ENCODE results near the gene NFIB. TPM values are rescaled to one million over a fixed set of nuclear protein-coding genes. Genes with fewer than 3 reads are reported as not detected.

Gene NFIB
- total and polyA plus RNA-seq, 2 experiments from 2014 or later: 5.3 to 6.0 TPM

GRCh38 chr9:14133394-14133793, 180.5 kb downstream of the NFIB start:
- Histone ChIP-seq H4K20me1 (ENCODE audit: insufficient read depth) (no peaks in the 10 kb centered on the region), H3K9ac (no peak overlapping the region), H3K4me3 (no peak overlapping the region), H3K9me3 (ENCODE audit: low read depth) (no peaks in the 10 kb centered on the region), H3K9me2 (ENCODE audit: insufficient read depth) (no peaks in the 10 kb centered on the region), H3K36me3 (ENCODE audit: low read depth) (no peaks in the 10 kb centered on the region), H3K4me2 (ENCODE audit: unreplicated experiment) (no peak overlapping the region), H3F3A (ENCODE audit: insufficient read depth) (no peaks in the 10 kb centered on the region), H3K4me1 (ENCODE audit: insufficient read depth) (no peaks in the 10 kb centered on the region), H3K79me2 (ENCODE audit: insufficient read depth) (no peaks in the 10 kb centered on the region), H3K27ac (no peak overlapping the region), H2AFZ (no peak overlapping the region), H3K27me3 (replicated peaks; ENCODE audit: insufficient read depth) (no peaks in the 10 kb centered on the region)
- TF ChIP-seq EZH2 (IDR thresholded peaks at IDR 0.05; ENCODE audit: insufficient read depth, poor library complexity, severe bottlenecking): no peak
- no peak for TF ChIP-seq EZH2phosphoT487 (IDR thresholded peaks at IDR 0.05; ENCODE audit: insufficient read depth, low read depth)
- in situ Hi-C loops (cut with MboI): no loop called here
- no peak for DNase-seq

DNA sequence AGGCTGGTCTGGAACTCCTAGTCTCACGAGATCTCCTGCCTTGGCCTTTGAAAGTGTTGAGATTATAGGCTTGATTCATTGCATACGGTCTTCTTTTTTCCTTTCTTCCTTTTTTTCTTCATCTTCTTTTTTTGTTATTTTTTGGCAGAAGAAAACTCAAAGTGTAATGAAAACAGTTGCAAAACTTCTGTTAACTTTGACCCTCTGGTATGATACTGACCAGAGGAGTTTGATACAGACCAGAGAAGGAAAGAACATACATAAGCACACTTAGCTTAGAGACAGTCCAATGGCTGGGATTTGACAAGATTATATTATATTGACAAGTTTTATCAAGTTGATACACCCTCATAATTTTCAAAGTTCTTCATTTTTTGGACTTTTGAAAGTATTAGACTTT, 181.2 kb downstream of the NFIB start:
- no peak overlapping the region for H2AFZ ChIP-seq
- H3K27me3 ChIP-seq (replicated peaks; ENCODE audit: insufficient read depth): no peaks in the 10 kb centered on the region
- in situ Hi-C loops (cut with MboI): no loop called here
- WGBS, 2 experiments (ENCODE audit: low coverage in 1 of 2, low lambda C conversion rate in 2 of 2, missing lambda C conversion rate in 2 of 2): 92 to 94% methylated on average over 2 of the region's 2 CpGs
- no peak overlapping the region for H3K4me3 ChIP-seq
- no peak overlapping the region for H3K4me2 ChIP-seq (ENCODE audit: unreplicated experiment)
- no peaks in the 10 kb centered on the region for H3K9me2 ChIP-seq (ENCODE audit: insufficient read depth)
- H3K79me2 ChIP-seq (ENCODE audit: insufficient read depth): no peaks in the 10 kb centered on the region
- H4K20me1 ChIP-seq (ENCODE audit: insufficient read depth): no peaks in the 10 kb centered on the region
- H3K36me3 ChIP-seq (ENCODE audit: low read depth): no peaks in the 10 kb centered on the region
- DNase-seq: no peak
- no peaks in the 10 kb centered on the region for H3K4me1 ChIP-seq (ENCODE audit: insufficient read depth)
- no peak overlapping the region for H3K9ac ChIP-seq
- no peak for TF ChIP-seq EZH2phosphoT487 (IDR thresholded peaks at IDR 0.05; ENCODE audit: insufficient read depth, low read depth)
- no peak for TF ChIP-seq EZH2 (IDR thresholded peaks at IDR 0.05; ENCODE audit: insufficient read depth, poor library complexity, severe bottlenecking)
- no peaks in the 10 kb centered on the region for H3F3A ChIP-seq (ENCODE audit: insufficient read depth)
- no peak overlapping the region for H3K27ac ChIP-seq
- H3K9me3 ChIP-seq (ENCODE audit: low read depth): no peaks in the 10 kb centered on the region

DNA sequence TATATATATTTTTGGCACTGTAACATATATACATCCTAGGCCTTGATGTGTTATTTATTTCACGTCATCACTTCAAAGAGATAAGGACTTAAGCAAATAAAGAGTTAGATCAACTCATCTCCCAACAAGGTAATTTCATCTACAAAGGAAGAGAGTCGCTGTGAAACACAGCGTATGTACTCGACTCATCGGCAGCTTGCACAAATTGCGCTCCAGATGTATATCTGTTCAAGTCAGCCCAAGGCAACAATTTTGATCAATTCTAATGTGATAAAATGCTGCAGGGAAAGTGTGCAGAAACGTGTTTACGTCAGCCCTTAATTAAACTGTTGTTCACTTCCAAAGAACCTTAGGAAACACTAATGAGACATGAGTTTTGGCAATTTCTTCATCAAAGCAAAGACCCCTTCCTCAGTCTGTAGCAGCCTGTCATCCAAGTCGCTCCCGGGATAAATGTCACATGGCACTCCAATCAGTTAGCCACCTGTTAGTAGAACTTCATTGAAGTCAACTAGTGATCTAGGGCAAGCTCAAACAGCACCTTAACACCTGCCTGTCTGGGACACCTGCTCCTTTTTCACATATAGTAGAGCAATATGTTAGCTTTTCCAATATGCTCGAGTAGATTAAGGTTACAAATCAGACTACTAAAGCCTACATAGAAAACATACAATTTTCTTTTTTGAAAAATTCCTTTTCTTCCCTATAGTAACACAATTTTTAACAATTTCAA, 182.4 kb downstream of the NFIB start:
- Histone ChIP-seq H3K27me3 (replicated peaks; ENCODE audit: insufficient read depth) (no peaks in the 10 kb centered on the region), H3K27ac (no peak overlapping the region), H4K20me1 (ENCODE audit: insufficient read depth) (no peaks in the 10 kb centered on the region), H3K79me2 (ENCODE audit: insufficient read depth) (no peaks in the 10 kb centered on the region), H3K9me2 (ENCODE audit: insufficient read depth) (no peaks in the 10 kb centered on the region), H3K36me3 (ENCODE audit: low read depth) (no peaks in the 10 kb centered on the region), H3K4me2 (ENCODE audit: unreplicated experiment) (no peak overlapping the region), H3K9ac (no peak overlapping the region), H3K4me3 (no peak overlapping the region), H3K9me3 (ENCODE audit: low read depth) (no peaks in the 10 kb centered on the region), H3K4me1 (ENCODE audit: insufficient read depth) (no peaks in the 10 kb centered on the region), H2AFZ (no peak overlapping the region), H3F3A (ENCODE audit: insufficient read depth) (no peaks in the 10 kb centered on the region)
- 96% methylated on average over 11 of the region's 11 CpGs for WGBS, 2 experiments (ENCODE audit: low coverage in 1 of 2, low lambda C conversion rate in 2 of 2, missing lambda C conversion rate in 2 of 2)
- no peak for TF ChIP-seq EZH2phosphoT487 (IDR thresholded peaks at IDR 0.05; ENCODE audit: insufficient read depth, low read depth)
- TF ChIP-seq EZH2 (IDR thresholded peaks at IDR 0.05; ENCODE audit: insufficient read depth, poor library complexity, severe bottlenecking): no peak
- in situ Hi-C loops (cut with MboI): no loop called here
- DNase-seq: no peak

DNA sequence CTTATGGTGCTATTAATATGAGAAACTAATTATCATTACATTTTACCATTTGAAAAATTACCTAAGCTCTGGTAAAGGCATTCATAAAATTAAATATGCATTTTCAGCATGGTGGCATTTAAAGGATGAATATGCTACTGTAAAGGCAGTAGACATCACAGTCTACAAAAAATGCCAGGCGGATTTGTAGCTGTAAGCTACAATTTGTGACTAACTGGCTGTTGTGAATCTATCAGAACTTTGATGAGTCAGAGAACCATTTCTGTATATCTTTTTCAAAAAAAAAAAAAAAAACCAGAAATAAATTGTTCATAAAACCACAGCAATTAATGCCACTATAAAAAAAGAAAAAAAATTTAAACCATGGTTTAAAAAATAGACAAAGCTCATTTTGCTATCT, 186.3 kb downstream of the NFIB start:
- peak; percentile 48 for DNase-seq
- H3K79me2 ChIP-seq (ENCODE audit: insufficient read depth): no peaks in the 10 kb centered on the region

More for the DNA sequence above, 186.3 kb downstream of the NFIB start:
- Histone ChIP-seq H3K9ac (no peak overlapping the region), H3K27me3 (replicated peaks; ENCODE audit: insufficient read depth) (no peaks in the 10 kb centered on the region), H3K4me2 (ENCODE audit: unreplicated experiment) (no peak overlapping the region), H3K36me3 (ENCODE audit: low read depth) (no peaks in the 10 kb centered on the region), H4K20me1 (ENCODE audit: insufficient read depth) (no peaks in the 10 kb centered on the region), H3K9me2 (ENCODE audit: insufficient read depth) (no peaks in the 10 kb centered on the region), H2AFZ (no peak overlapping the region), H3K4me1 (ENCODE audit: insufficient read depth) (no peaks in the 10 kb centered on the region), H3F3A (ENCODE audit: insufficient read depth) (no peaks in the 10 kb centered on the region), H3K9me3 (ENCODE audit: low read depth) (no peaks in the 10 kb centered on the region), H3K27ac (no peak overlapping the region), H3K4me3 (no peak overlapping the region)
- in situ Hi-C loops (cut with MboI): no loop called here
- no peak for TF ChIP-seq EZH2phosphoT487 (IDR thresholded peaks at IDR 0.05; ENCODE audit: insufficient read depth, low read depth)
- 90 to 96% methylated on average over 1 of the region's 1 CpG for WGBS, 2 experiments (ENCODE audit: low coverage in 1 of 2, low lambda C conversion rate in 2 of 2, missing lambda C conversion rate in 2 of 2)

All from GM23248 (cell line).